Large intestine (tissue), 3 donors: ENCODE measurements around the gene PALS1. TPM values are rescaled to one million over a fixed set of nuclear protein-coding genes. Genes with fewer than 3 reads are reported as not detected.
A peak's percentile ranks its signal among the peaks of the same experiment; 100 is the strongest.
"Not testable (repeated sequence)": the region's sequence is repeated elsewhere in the genome, so short reads cannot be mapped to it uniquely, and the experiment has no call there.

ENCODE experiments used
- DNase-seq, 2 donors: peaks; one replicate each; pipeline versions ENCODE4 v3.0.0 to v3.0.0-alpha.2; 2013
- H3K27ac ChIP-seq: one replicate; pipeline ENCODE4 v1.5.1; 2013; ENCODE audit warnings: low read length
- H3K27me3 ChIP-seq: 2 replicates; pipeline ENCODE4 v1.6.1; 2013; ENCODE audit warnings: low read length; ENCODE audit not compliant: control insufficient read depth, insufficient read depth
- H3K36me3 ChIP-seq: 2 replicates; pipeline ENCODE4 v1.6.1; 2013; ENCODE audit warnings: low read length; ENCODE audit not compliant: control insufficient read depth, insufficient read depth
- H3K4me1 ChIP-seq: one replicate; pipeline ENCODE4 v1.6.1; 2013; ENCODE audit warnings: low read length; ENCODE audit not compliant: control insufficient read depth, insufficient read depth
- H3K4me3 ChIP-seq: one replicate; pipeline ENCODE4 v1.5.1; 2013; ENCODE audit warnings: low read length
- H3K9me3 ChIP-seq: one replicate; pipeline ENCODE4 v1.6.1; 2013; ENCODE audit warnings: mild to moderate bottlenecking, low read depth, low read length, moderate library complexity; ENCODE audit not compliant: control insufficient read depth
- WGBS: methylation state at CpG from one replicate; pipeline ENCODE4 v1.1.5; 2013; ENCODE audit warnings: low lambda C conversion rate; ENCODE audit not compliant: insufficient coverage; 5-methylcytosine and 5-hydroxymethylcytosine counted together
- polyA plus RNA-seq: library from polyadenylated mRNA; unstranded; fragments of 120-200 nt; gene quantifications from one replicate; pipeline ENCODE4 v1.2.1, GENCODE V29; 2013

PALS1 gene
- polyA plus RNA-seq, 1 donor, result 36.2 TPM

GRCh38 chr14:67270145-67270753 lies 29.0 kb downstream of the PALS1 start:
- H3K36me3 ChIP-seq, result peaks cover 6% of the 10 kb centered on the region
- H3K9me3 ChIP-seq, result no peaks in the 10 kb centered on the region
- H3K4me3 ChIP-seq, result no peak overlapping the region
- 67% methylated on average over 3 of the region's 3 CpGs for WGBS
- H3K27ac ChIP-seq, result peak overlapping the region; percentile 60
- H3K27me3 ChIP-seq, result no peaks in the 10 kb centered on the region
- H3K4me1 ChIP-seq, result peaks cover 10% of the 10 kb centered on the region
- DNase-seq, result no peak

DNA sequence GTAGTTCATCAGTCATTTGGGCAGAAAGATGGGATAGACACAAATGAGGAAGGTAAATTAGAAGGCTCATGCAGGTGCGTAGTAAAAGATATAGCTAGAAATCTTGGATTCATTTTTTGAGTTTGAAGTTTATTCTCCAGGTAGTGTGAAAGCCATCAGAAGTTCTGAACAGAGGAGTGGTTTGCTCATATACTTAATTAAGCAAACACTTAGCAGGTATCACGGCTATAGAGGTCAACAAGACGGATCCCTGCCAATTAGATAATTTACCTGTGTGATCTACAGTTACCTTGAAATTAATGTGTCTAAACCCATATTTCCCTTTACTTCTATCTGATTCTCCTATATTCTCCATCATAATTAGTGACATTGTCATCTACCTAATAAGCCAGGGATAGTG lies 29.7 kb downstream of the PALS1 start:
- Histone ChIP-seq H3K4me1 (peaks cover 10% of the 10 kb centered on the region), H3K27ac (peak overlapping the region; percentile 60), H3K36me3 (peaks cover 6% of the 10 kb centered on the region), H3K27me3 (no peaks in the 10 kb centered on the region), H3K9me3 (no peaks in the 10 kb centered on the region), H3K4me3 (no peak overlapping the region)
- DNase-seq, result no peak
- WGBS, result 83% methylated on average over 2 of the region's 3 CpGs

DNA sequence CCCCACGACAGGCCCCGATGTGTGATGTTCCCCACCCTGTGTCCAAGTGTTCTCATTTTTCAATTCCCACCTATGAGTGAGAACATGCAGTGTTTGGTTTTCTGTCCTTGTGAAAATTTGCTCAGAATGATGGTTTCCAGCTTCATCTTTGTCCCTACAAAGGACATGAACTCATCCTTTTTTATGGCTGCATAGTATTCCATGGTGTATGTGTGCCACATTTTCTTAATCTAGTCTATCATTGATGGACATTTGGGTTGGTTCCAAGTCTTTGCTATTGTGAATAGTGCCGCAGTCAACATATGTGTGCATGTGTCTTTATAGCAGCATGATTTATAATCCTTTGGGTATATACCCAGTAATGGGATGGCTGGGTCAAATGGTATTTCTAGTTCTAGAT lies 32.0 kb downstream of the PALS1 start:
- not testable (repeated sequence) for H3K27ac ChIP-seq, H3K36me3 ChIP-seq, H3K9me3 ChIP-seq, H3K4me3 ChIP-seq, H3K27me3 ChIP-seq, DNase-seq
- H3K4me1 ChIP-seq, result peaks cover 16% of the 10 kb centered on the region
- WGBS, result no CpG with 5 or more reads among the region's 3 CpGs

- no peaks in the 10 kb centered on the region for H3K27me3 ChIP-seq
- H3K9me3 ChIP-seq, result no peaks in the 10 kb centered on the region
- peaks cover 5% of the 10 kb centered on the region for H3K36me3 ChIP-seq
- peaks cover 7% of the 10 kb centered on the region for H3K4me1 ChIP-seq
- H3K27ac ChIP-seq, result peak overlapping the region; percentile 52
- no peak overlapping the region for H3K4me3 ChIP-seq
- peak in 1 of 2 donors; percentile 12 for DNase-seq
These were observed 34.9 kb downstream of the PALS1 start for GRCh38 chr14:67276131-67276530.

DNA sequence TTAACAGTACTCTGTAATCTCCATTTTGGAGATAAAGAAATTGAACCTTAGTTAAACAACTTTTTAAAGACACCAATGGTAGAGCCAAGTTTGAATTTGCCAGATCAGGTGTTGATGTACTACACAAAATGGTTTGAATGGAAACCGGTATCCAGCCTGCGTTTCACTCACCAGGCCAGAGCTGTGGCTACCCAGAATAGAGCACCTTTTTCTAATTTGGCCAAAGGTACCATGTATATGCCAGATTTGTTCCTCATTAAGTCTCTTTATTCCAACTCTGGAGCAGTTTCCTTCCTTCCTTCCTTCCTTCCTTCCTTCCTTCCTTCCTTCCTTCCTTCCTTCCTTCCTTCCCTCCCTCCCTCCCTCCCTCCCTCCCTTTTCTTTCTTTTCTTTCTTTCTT lies 39.3 kb downstream of the PALS1 start:
- H3K4me3 ChIP-seq, result no peak overlapping the region
- H3K27me3 ChIP-seq, result no peaks in the 10 kb centered on the region
- no CpG with 5 or more reads among the region's 2 CpGs for WGBS
- no peaks in the 10 kb centered on the region for H3K36me3 ChIP-seq
- H3K27ac ChIP-seq, result no peak overlapping the region
- H3K9me3 ChIP-seq, result no peaks in the 10 kb centered on the region
- peaks cover 6% of the 10 kb centered on the region for H3K4me1 ChIP-seq
- DNase-seq, result no peak

DNA sequence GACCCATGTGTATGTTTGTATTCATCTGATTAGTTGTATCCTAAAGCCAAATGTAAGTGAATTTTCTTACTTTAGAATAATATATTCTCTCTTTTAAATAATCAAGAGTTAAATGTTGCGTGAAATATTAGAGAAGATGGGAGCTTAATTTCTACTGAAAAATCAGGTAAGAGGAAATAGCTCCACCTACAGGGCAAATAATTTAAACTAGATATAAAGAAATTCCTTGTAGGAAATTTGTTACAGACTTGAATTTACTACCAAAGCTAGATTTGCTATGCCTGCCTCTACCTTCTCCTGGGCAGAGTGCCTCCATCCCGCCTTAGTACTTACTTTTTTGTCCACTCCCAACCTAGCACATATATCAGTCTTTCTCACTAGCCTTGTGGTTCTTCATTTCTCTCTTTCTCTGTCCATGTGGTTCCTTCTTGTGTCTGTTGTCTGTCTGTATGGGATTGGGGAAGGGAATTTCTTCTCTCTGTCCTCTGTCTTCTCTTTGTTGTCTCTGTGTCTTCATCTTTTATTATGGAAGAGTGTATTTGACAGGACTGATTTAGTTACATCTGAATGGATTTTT lies 44.7 kb downstream of the PALS1 start:
- no peaks in the 10 kb centered on the region for H3K4me1 ChIP-seq
- no peaks in the 10 kb centered on the region for H3K36me3 ChIP-seq
- H3K9me3 ChIP-seq, result no peaks in the 10 kb centered on the region
- H3K27ac ChIP-seq, result no peak overlapping the region
- no peak overlapping the region for H3K4me3 ChIP-seq
- 100% methylated on average over 1 of the region's 2 CpGs for WGBS
- peak in 1 of 2 donors; percentile 26 for DNase-seq
- no peaks in the 10 kb centered on the region for H3K27me3 ChIP-seq

Other genes starting within 250 kb of the PALS1 start
- 0.48 TPM for gene GARIN2, start 52.0 kb upstream of the PALS1 start, polyA plus RNA-seq
- 71.0 TPM for gene ATP6V1D, start 118.4 kb downstream of the PALS1 start, polyA plus RNA-seq
- 85.7 TPM for gene EIF2S1, start 118.9 kb downstream of the PALS1 start, polyA plus RNA-seq
- 39.6 TPM for gene PLEK2, start 170.7 kb downstream of the PALS1 start, polyA plus RNA-seq
- 11.9 TPM for gene TMEM229B, start 247.3 kb downstream of the PALS1 start, polyA plus RNA-seq